Skeletal muscle tissue (tissue), 4 donors: ENCODE data around the gene POT1. TPM values are rescaled to one million over a fixed set of nuclear protein-coding genes. Genes with fewer than 3 reads are reported as not detected.

Experiments used
- H3K27ac ChIP-seq: one replicate; pipeline ENCODE4 v1.7.0; 2013; ENCODE audit warnings: mild to moderate bottlenecking, low read depth, low read length, inconsistent platforms
- H3K27me3 ChIP-seq, 3 donors: one replicate each; pipeline ENCODE4 v1.7.0; 2013; ENCODE audit warnings: low read length in 3 of 3; ENCODE audit not compliant: control insufficient read depth in 3 of 3, insufficient read depth in 3 of 3
- H3K36me3 ChIP-seq, 3 donors: one replicate each; pipeline ENCODE4 v1.7.0; 2013; ENCODE audit warnings: low read length in 3 of 3; ENCODE audit not compliant: control insufficient read depth in 3 of 3, insufficient read depth in 3 of 3
- H3K4me1 ChIP-seq, 3 donors: one replicate each; pipeline ENCODE4 v1.7.0; 2013; ENCODE audit warnings: low read length in 3 of 3, mild to moderate bottlenecking in 3 of 3; ENCODE audit not compliant: control insufficient read depth in 3 of 3, insufficient read depth in 3 of 3
- H3K4me3 ChIP-seq, 3 donors: one replicate each; pipeline ENCODE4 v1.7.0; 2013; ENCODE audit warnings: low read length in 3 of 3
- H3K9ac ChIP-seq, 3 donors: one replicate each; pipeline ENCODE4 v1.7.0; 2013; ENCODE audit warnings: low read length in 3 of 3, mild to moderate bottlenecking in 3 of 3, moderate library complexity in 2 of 3, low read depth in 1 of 3
- H3K9me3 ChIP-seq, 3 donors: one replicate each; pipeline ENCODE4 v1.7.0; 2013; ENCODE audit warnings: low read length in 3 of 3; ENCODE audit not compliant: control insufficient read depth in 3 of 3
- total RNA-seq: library from RNA; depleted of rRNA; stranded (reverse); fragments of >200 nt; gene quantifications from one replicate; pipeline ENCODE4 v1.2.3, GENCODE V29; 2014
- donor health status: Osteomylitis.

Gene POT1
- total RNA-seq, 1 donor from 2014 or later, result 50.1 TPM

- Histone ChIP-seq H3K4me3 (no peak overlapping the region), H3K36me3 (no peaks in the 10 kb centered on the region), H3K9ac (no peak overlapping the region), H3K27ac (no peak overlapping the region), H3K4me1 (no peaks in the 10 kb centered on the region), H3K27me3 (no peaks in the 10 kb centered on the region), H3K9me3 (no peaks in the 10 kb centered on the region)
Observed at GRCh38 chr7:124792696-124793095, 136.9 kb downstream of the POT1 start.

GRCh38 chr7:124792002-124792401, 137.6 kb downstream of the POT1 start:
- Histone ChIP-seq H3K4me1 (no peaks in the 10 kb centered on the region), H3K27ac (no peak overlapping the region), H3K36me3 (no peaks in the 10 kb centered on the region), H3K27me3 (no peaks in the 10 kb centered on the region), H3K9me3 (no peaks in the 10 kb centered on the region), H3K4me3 (no peak overlapping the region), H3K9ac (no peak overlapping the region)

GRCh38 chr7:124791426-124791825, 138.2 kb downstream of the POT1 start:
- no peaks in the 10 kb centered on the region for H3K27me3 ChIP-seq
- H3K9me3 ChIP-seq, result no peaks in the 10 kb centered on the region
- no peak overlapping the region for H3K9ac ChIP-seq
- no peaks in the 10 kb centered on the region for H3K36me3 ChIP-seq
- no peak overlapping the region for H3K4me3 ChIP-seq
- H3K4me1 ChIP-seq, result no peaks in the 10 kb centered on the region
- H3K27ac ChIP-seq, result no peak overlapping the region

GRCh38 chr7:124790645-124791044, 139.0 kb downstream of the POT1 start:
- no peak overlapping the region for H3K27ac ChIP-seq
- no peaks in the 10 kb centered on the region for H3K9me3 ChIP-seq
- no peaks in the 10 kb centered on the region for H3K36me3 ChIP-seq
- no peaks in the 10 kb centered on the region for H3K4me1 ChIP-seq
- H3K4me3 ChIP-seq, result no peak overlapping the region
- no peak overlapping the region for H3K9ac ChIP-seq
- no peaks in the 10 kb centered on the region for H3K27me3 ChIP-seq

- Histone ChIP-seq H3K36me3 (no peaks in the 10 kb centered on the region), H3K9me3 (no peaks in the 10 kb centered on the region), H3K9ac (no peak overlapping the region), H3K27me3 (no peaks in the 10 kb centered on the region), H3K4me3 (no peak overlapping the region), H3K4me1 (no peaks in the 10 kb centered on the region), H3K27ac (no peak overlapping the region)
Observed at GRCh38 chr7:124785994-124786393, 143.6 kb downstream of the POT1 start.

- no peak overlapping the region for H3K9ac ChIP-seq
- H3K27ac ChIP-seq, result no peak overlapping the region
- no peaks in the 10 kb centered on the region for H3K36me3 ChIP-seq
- H3K9me3 ChIP-seq, result no peaks in the 10 kb centered on the region
- H3K4me3 ChIP-seq, result no peak overlapping the region
- no peaks in the 10 kb centered on the region for H3K27me3 ChIP-seq
- H3K4me1 ChIP-seq, result no peaks in the 10 kb centered on the region
Observed at GRCh38 chr7:124784879-124785818, 144.5 kb downstream of the POT1 start.

GRCh38 chr7:124783271-124783670, 146.4 kb downstream of the POT1 start:
- H3K27ac ChIP-seq, result no peak overlapping the region
- H3K9me3 ChIP-seq, result no peaks in the 10 kb centered on the region
- no peaks in the 10 kb centered on the region for H3K27me3 ChIP-seq
- H3K4me3 ChIP-seq, result no peak overlapping the region
- no peaks in the 10 kb centered on the region for H3K36me3 ChIP-seq
- H3K9ac ChIP-seq, result no peak overlapping the region
- H3K4me1 ChIP-seq, result no peaks in the 10 kb centered on the region

GRCh38 chr7:124781907-124782734, 147.5 kb downstream of the POT1 start:
- Histone ChIP-seq H3K27ac (no peak overlapping the region), H3K36me3 (no peaks in the 10 kb centered on the region), H3K9me3 (no peaks in the 10 kb centered on the region), H3K4me3 (no peak overlapping the region), H3K9ac (no peak overlapping the region), H3K4me1 (no peaks in the 10 kb centered on the region), H3K27me3 (no peaks in the 10 kb centered on the region)

GRCh38 chr7:124781418-124781817, 148.2 kb downstream of the POT1 start:
- H3K9ac ChIP-seq, result no peak overlapping the region
- H3K4me1 ChIP-seq, result no peaks in the 10 kb centered on the region
- H3K36me3 ChIP-seq, result no peaks in the 10 kb centered on the region
- H3K27me3 ChIP-seq, result no peaks in the 10 kb centered on the region
- H3K9me3 ChIP-seq, result no peaks in the 10 kb centered on the region
- H3K27ac ChIP-seq, result no peak overlapping the region
- H3K4me3 ChIP-seq, result no peak overlapping the region

- H3K27ac ChIP-seq, result no peak overlapping the region
- no peak overlapping the region for H3K9ac ChIP-seq
- H3K27me3 ChIP-seq, result no peaks in the 10 kb centered on the region
- no peaks in the 10 kb centered on the region for H3K36me3 ChIP-seq
- H3K4me3 ChIP-seq, result no peak overlapping the region
- H3K9me3 ChIP-seq, result no peaks in the 10 kb centered on the region
- no peaks in the 10 kb centered on the region for H3K4me1 ChIP-seq
Observed at GRCh38 chr7:124780608-124781007, 149.0 kb downstream of the POT1 start.
